Subcutaneous abdominal adipose tissue (tissue), 5 donors: ENCODE results near the gene MCF2L2.
"Not testable (repeated sequence)": the region's sequence is repeated elsewhere in the genome, so short reads cannot be mapped to it uniquely, and the experiment has no call there.

Experiments used
- H3K27ac ChIP-seq: one replicate; pipeline ENCODE4 v1.7.0; 2013; ENCODE audit warnings: low read depth, mild to moderate bottlenecking, inconsistent platforms, low read length, moderate library complexity
- H3K27me3 ChIP-seq, 5 donors: one replicate each; pipeline ENCODE4 v1.7.0; 2013; ENCODE audit warnings: low read length in 5 of 5, inconsistent platforms in 1 of 5; ENCODE audit not compliant: control insufficient read depth in 5 of 5, insufficient read depth in 4 of 5
- H3K36me3 ChIP-seq, 5 donors: one replicate each; pipeline ENCODE4 v1.7.0; 2013; ENCODE audit warnings: low read length in 5 of 5; ENCODE audit not compliant: control insufficient read depth in 5 of 5, insufficient read depth in 5 of 5
- H3K4me1 ChIP-seq, 5 donors: one replicate each; pipeline ENCODE4 v1.7.0; 2013; ENCODE audit warnings: low read length in 5 of 5, mild to moderate bottlenecking in 3 of 5, moderate library complexity in 1 of 5; ENCODE audit not compliant: control insufficient read depth in 5 of 5, insufficient read depth in 5 of 5
- H3K4me3 ChIP-seq, 5 donors: one replicate each; pipeline ENCODE4 v1.7.0; 2013; ENCODE audit warnings: low read length in 5 of 5, low read depth in 1 of 5
- H3K9ac ChIP-seq, 5 donors: one replicate each; pipeline ENCODE4 v1.7.0; 2013; ENCODE audit warnings: low read length in 5 of 5, mild to moderate bottlenecking in 4 of 5, moderate library complexity in 3 of 5
- H3K9me3 ChIP-seq, 5 donors: one replicate each; pipeline ENCODE4 v1.7.0; 2013; ENCODE audit warnings: low read length in 5 of 5; ENCODE audit not compliant: control insufficient read depth in 5 of 5
- donor health status: healthy.
- donor health status: healthy.
- donor health status: healthy.
- donor health status: healthy.
- donor health status: healthy.

MCF2L2 gene

DNA sequence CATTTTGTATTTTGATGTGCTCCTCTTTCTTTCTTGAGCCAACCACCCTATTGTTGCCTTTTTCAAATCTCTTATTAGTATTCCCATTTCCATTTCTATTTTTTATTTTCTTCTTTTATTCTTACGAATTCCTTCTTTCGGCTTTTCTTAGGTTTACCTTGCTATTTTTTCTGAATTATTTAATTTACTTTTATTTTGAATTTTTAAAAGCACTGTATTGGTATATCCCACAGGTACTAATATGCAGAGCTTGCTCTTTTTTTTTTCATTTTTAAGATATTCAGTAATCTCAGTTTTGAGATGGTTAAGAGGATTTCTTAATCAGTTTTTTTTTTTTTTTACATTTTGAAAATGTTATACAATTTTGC is 18.4 kb upstream of the MCF2L2 start:
- Histone ChIP-seq H3K4me1 (peaks cover 3 to 29% (median 20%) of the 10 kb centered on the region in 5 donors), H3K4me3 (peak overlapping the region; percentile 73 to 99 (median 90)), H3K36me3 (peaks cover 0 to under 1% (median 0%) of the 10 kb centered on the region in 5 donors), H3K9ac (peak overlapping the region in 4 of 5 donors; percentile 82 to 89 (median 84)), H3K9me3 (peaks cover 0 to 14% (median 10%) of the 10 kb centered on the region in 5 donors), H3K27me3 (no peaks in the 10 kb centered on the region), H3K27ac (peak overlapping the region; percentile 62)

DNA sequence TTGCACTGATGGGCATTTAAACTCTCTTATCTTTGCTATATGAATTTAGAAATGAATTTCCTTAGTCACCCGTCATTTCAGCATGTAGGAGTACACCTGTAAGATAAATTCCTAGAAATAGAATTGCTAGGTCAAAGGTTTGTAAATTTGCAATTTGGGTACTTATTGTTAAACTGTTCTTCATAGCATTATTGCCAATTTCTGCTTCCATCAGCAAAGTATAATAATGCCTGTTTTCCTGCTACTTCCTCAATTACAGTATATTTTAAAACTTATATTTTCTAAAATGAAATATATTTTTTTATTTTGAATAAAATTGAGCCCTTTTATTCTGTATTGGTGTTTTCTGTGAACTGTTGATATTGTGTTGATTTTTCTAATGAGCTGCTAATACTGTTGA is 16.3 kb upstream of the MCF2L2 start:
- peaks cover 0 to 14% (median 11%) of the 10 kb centered on the region in 5 donors for H3K9me3 ChIP-seq
- no peak overlapping the region for H3K27ac ChIP-seq
- no peak overlapping the region for H3K9ac ChIP-seq
- no peaks in the 10 kb centered on the region for H3K36me3 ChIP-seq
- H3K4me3 ChIP-seq: no peak overlapping the region
- peaks cover 3 to 24% (median 20%) of the 10 kb centered on the region in 5 donors for H3K4me1 ChIP-seq
- H3K27me3 ChIP-seq: no peaks in the 10 kb centered on the region

DNA sequence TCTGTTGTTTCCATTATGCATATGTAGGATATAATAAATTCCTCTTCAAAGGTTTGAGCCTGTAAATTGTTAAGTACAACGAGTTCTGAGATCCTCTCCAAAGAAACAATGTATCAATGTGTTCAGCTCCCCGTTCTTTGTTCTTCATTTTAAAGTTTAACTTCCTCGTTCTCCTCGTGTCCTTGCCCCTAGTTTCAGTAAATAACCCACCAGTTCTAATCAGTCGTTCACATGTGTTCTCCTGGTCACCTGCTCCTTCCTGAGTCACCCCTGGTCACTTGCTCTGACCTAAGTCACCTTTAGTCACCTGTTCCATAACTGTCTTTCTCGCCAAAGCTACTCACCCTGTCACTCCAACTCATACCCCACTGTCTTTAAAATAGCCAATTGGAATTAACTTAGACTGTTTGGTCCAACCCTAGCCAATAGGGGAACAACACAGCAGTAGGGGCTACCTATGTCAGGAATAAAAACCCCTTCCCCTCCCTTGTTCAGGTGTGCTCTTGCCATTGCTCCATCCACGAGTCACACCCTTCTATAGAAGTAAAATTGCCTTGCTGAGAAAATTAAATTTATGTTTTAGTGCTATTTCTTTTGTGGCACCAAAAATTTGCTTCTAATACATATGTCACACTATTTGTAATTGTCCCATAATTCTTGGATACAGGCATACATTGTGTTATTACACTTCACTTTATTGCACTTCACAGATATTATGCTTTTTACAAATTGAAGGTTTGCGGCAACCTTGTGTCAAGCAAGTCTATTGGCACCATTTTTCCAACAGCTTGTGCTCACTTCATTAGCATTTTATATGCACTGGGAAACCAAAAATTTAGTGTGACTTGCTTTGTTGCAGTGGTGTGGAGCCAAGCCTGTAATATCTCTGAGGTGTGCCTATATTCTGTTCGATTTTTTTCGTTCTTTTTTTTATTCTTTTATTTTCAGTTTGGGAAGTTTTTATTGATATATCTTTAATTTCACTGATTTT is 15.3 kb upstream of the MCF2L2 start:
- peaks cover 0 to 14% (median 11%) of the 10 kb centered on the region in 5 donors for H3K9me3 ChIP-seq
- no peak overlapping the region for H3K27ac ChIP-seq
- no peaks in the 10 kb centered on the region for H3K36me3 ChIP-seq
- no peaks in the 10 kb centered on the region for H3K27me3 ChIP-seq
- no peak overlapping the region for H3K9ac ChIP-seq
- H3K4me1 ChIP-seq: peaks cover 2 to 16% (median 13%) of the 10 kb centered on the region in 5 donors
- no peak overlapping the region for H3K4me3 ChIP-seq

DNA sequence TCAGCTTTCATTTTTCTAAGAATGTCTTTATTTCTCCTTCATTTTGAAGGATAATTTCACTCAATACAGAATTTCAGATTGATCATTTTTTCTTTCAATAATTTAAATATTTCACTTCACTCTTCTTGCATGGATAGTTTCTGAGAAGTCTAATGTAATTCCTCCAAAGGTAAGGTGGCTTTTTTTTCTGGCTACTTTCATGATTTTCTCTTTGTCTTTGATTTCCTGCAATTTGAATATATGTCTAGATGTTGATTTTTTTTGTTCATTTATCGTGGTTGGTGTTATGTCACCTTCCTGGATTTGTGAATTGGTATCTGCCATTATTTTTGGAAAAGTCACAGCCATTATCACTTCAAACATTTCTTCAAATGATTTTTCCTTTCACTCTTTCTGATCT is 14.6 kb upstream of the MCF2L2 start:
- no peak overlapping the region for H3K4me3 ChIP-seq
- peaks cover 0 to 14% (median 11%) of the 10 kb centered on the region in 5 donors for H3K9me3 ChIP-seq
- H3K4me1 ChIP-seq: peaks cover 0 to 9% (median 7%) of the 10 kb centered on the region in 5 donors
- H3K27ac ChIP-seq: no peak overlapping the region
- no peaks in the 10 kb centered on the region for H3K27me3 ChIP-seq
- H3K9ac ChIP-seq: no peak overlapping the region
- no peaks in the 10 kb centered on the region for H3K36me3 ChIP-seq

DNA sequence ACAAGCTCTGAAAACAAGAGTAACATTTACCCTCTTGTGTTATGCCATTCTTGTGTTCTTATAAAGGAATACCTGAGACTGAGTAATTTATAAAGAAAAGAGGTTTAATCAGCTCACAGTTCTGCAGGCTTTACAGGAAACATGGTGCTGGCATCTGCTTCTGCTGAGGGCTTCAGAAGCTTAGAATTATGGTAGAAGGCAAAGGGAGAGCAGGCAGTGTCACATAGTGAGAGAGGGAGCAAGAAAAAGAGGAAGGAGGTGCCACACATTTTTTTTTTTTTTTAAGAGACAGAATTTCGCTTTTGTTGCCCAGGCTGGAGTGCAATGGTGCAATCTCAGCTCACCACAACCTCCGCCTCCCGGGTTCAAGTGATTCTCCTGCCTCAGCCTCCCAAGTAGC is 12.1 kb upstream of the MCF2L2 start:
- H3K9me3 ChIP-seq: peaks cover 0 to 14% (median 11%) of the 10 kb centered on the region in 5 donors
- H3K27ac ChIP-seq, H3K9ac ChIP-seq, H3K27me3 ChIP-seq, H3K36me3 ChIP-seq, H3K4me1 ChIP-seq, H3K4me3 ChIP-seq: not testable (repeated sequence)

DNA sequence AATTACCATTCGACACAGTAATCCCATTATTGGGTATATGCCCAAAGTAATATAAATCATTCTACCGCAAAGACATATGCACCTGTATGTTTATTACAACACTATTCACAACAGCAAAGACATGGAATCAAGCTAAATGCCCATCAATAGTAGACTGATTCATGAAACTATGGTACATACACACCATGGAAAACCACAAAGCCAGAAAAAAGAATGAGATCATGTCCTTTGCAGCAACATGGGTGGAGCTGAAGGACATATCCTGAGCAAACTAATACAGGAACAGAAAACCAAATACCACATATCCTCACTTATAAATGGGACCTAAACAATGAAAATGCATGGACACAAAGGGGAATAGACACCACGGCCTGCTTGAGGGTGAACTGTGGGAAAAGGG is 11.1 kb upstream of the MCF2L2 start:
- H3K36me3 ChIP-seq: no peaks in the 10 kb centered on the region

DNA sequence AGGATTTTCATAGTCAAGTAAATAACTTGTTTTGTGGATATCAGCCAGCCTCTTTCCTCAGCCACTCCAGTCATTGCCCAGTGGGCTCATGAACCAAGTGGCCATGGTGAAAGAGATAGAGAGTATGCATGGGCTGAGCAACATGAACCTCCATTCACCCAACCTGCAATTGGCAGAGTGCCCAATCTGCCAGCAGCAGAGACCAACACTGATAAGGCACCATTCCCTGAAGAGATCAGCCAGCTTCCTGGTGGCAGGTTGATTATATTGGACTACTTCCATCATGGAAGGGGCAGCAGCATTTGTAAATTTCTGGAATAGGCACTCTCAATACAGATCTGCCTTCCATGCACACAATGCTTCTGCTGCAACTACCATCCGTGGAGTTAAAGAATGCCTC is 10.3 kb upstream of the MCF2L2 start:
- H3K27ac ChIP-seq: no peak overlapping the region
- peaks cover 0 to 10% (median 7%) of the 10 kb centered on the region in 5 donors for H3K9me3 ChIP-seq
- H3K4me1 ChIP-seq: no peaks in the 10 kb centered on the region
- H3K4me3 ChIP-seq: no peak overlapping the region
- no peaks in the 10 kb centered on the region for H3K36me3 ChIP-seq
- no peak overlapping the region for H3K9ac ChIP-seq
- H3K27me3 ChIP-seq: no peaks in the 10 kb centered on the region

More for the DNA sequence above, 11.1 kb upstream of the MCF2L2 start:
- Histone ChIP-seq H3K4me3 (no peak overlapping the region), H3K4me1 (no peaks in the 10 kb centered on the region), H3K27ac (no peak overlapping the region), H3K27me3 (no peaks in the 10 kb centered on the region), H3K9me3 (peaks cover 0 to 14% (median 11%) of the 10 kb centered on the region in 5 donors), H3K9ac (no peak overlapping the region)

DNA sequence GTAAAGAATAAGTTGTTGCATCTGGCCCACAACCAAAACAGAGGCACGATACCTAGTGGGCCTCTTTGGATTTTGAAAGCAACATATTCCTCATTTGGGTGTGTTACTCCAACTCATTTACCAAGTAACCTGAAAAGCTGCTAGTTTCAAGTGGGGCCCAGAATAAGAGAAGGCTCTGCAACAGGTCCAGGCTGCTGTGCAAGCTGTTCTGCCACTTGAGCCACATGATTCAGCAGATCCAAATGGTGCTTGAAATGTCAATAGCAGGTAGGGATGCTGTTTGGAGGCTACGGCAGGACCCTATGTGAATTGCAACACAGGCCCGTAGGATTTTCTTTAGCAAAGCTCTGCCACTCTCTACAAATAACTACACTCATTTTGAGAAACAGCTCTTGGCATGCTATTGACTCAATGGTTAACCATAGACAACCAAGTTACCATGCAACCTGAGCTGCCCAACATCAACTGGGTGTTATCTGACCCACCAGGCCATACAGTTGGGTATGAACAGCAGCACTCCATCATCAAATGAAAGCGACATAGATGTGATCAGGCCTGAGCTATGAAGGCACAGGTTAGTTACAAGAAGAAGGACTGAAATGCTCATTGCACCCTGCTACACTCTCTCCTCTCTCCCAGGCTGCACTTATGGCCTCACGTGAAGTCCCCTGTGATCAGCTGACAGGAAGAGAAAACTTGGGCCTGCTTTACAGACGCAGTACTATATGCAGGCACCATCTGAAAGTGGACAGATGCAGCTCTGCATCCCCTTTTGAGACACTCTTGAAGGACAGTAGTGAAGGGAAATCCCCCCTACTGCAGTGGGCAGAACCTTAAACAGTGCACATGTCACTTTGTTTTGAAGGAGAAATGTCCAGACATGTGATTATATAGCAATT is 9.5 kb upstream of the MCF2L2 start:
- Histone ChIP-seq H3K9me3 (peaks cover 0 to 4% (median under 1%) of the 10 kb centered on the region in 5 donors), H3K4me1 (no peaks in the 10 kb centered on the region), H3K36me3 (no peaks in the 10 kb centered on the region), H3K27me3 (no peaks in the 10 kb centered on the region), H3K9ac (no peak overlapping the region), H3K27ac (no peak overlapping the region), H3K4me3 (no peak overlapping the region)

DNA sequence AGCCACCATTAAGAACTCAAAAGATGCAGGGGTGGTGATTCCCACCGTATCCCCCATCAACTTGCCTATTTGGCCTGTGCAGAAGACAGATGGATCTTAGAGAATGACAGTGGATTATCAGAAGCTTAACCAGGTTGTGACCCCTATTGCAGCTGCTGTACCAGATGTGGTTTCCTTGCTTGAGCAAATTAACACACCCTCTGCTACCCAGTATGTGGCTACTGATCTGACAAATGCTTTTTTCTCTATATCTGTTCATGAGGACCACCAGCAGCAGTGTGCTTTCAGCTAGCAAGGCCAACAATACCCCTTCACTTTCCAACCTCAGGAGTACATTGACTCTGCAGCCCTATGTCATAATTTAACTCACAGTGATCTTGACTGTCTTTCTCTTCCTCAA is 8.6 kb upstream of the MCF2L2 start:
- Histone ChIP-seq H3K9ac (no peak overlapping the region), H3K27me3 (no peaks in the 10 kb centered on the region), H3K36me3 (no peaks in the 10 kb centered on the region), H3K4me3 (no peak overlapping the region), H3K9me3 (peaks cover 0 to 3% (median 0%) of the 10 kb centered on the region in 5 donors), H3K27ac (no peak overlapping the region), H3K4me1 (no peaks in the 10 kb centered on the region)
